GM23338 (cell line): Measurements from ENCODE around the gene PHLPP2. TPM values are rescaled to one million over a fixed set of nuclear protein-coding genes. Genes with fewer than 3 reads are reported as not detected.

Source experiments
- ATAC-seq: fragments of 200-7000 bp; cut with Tn5 transposase; 3 replicates; pipeline ENCODE4 v1.9.1; 2020
- DNase-seq: peaks from one replicate; pipeline ENCODE4 v3.0.0-alpha.2; 2015; ENCODE audit warnings: low spot score
- H2AFZ ChIP-seq: fragments of 200-600 bp; sonication (generic); 2 replicates; pipeline ENCODE4 v1.8.0; 2016; ENCODE audit warnings: antibody characterized with exemption, mild to moderate bottlenecking, moderate library complexity
- H3F3A ChIP-seq: fragments of 200-600 bp; sonication (generic); replicated peaks from 2 replicates; pipeline ENCODE4 v1.8.0; 2017; ENCODE audit warnings: antibody characterized with exemption, mixed run types, low read depth
- H3K27ac ChIP-seq: fragments of 200-600 bp; sonication (generic); 2 replicates; pipeline ENCODE4 v1.6.1; 2016; ENCODE audit warnings: low read depth
- H3K27me3 ChIP-seq: fragments of 200-600 bp; sonication (generic); 2 replicates; pipeline ENCODE4 v1.8.0; 2016; ENCODE audit warnings: mild to moderate bottlenecking, mixed run types, moderate library complexity; ENCODE audit not compliant: insufficient read depth
- H3K36me3 ChIP-seq: fragments of 200-600 bp; sonication (generic); 2 replicates; pipeline ENCODE4 v1.8.0; 2016; ENCODE audit warnings: mild to moderate bottlenecking; ENCODE audit not compliant: insufficient read depth
- H3K4me1 ChIP-seq: fragments of 200-600 bp; sonication (generic); 2 replicates; pipeline ENCODE4 v1.8.0; 2016; ENCODE audit warnings: mild to moderate bottlenecking, moderate library complexity; ENCODE audit not compliant: insufficient read depth
- H3K4me2 ChIP-seq: fragments of 200-600 bp; sonication (generic); 2 replicates; pipeline ENCODE4 v1.7.1; 2017; ENCODE audit warnings: mixed run types
- H3K4me3 ChIP-seq: fragments of 200-600 bp; sonication (generic); 2 replicates; pipeline ENCODE4 v1.6.1; 2016; ENCODE audit warnings: mixed run types
- H3K79me2 ChIP-seq: fragments of 200-600 bp; sonication (generic); replicated peaks from 2 replicates; pipeline ENCODE4 v1.8.0; 2017; ENCODE audit warnings: mild to moderate bottlenecking; ENCODE audit not compliant: insufficient read depth
- H3K9me2 ChIP-seq: fragments of 200-600 bp; sonication (generic); 2 replicates; pipeline ENCODE4 v1.8.0; 2017; ENCODE audit not compliant: insufficient read depth
- H4K20me1 ChIP-seq: fragments of 200-600 bp; sonication (generic); replicated peaks from 2 replicates; pipeline ENCODE4 v1.8.0; 2017; ENCODE audit warnings: mild to moderate bottlenecking; ENCODE audit not compliant: insufficient read depth
- H3K27ac Mint-ChIP-seq: 2 replicates; pipeline ENCODE4 v1.8.0; 2020; ENCODE audit warnings: inconsistent platforms, mild to moderate bottlenecking, moderate library complexity, mixed read lengths
- H3K27me3 Mint-ChIP-seq: 3 replicates; pipeline ENCODE4 v1.8.0; 2022; ENCODE audit warnings: low read depth, mild to moderate bottlenecking, moderate library complexity, mixed read lengths, inconsistent platforms; ENCODE audit not compliant: insufficient read depth, poor library complexity
- H3K36me3 Mint-ChIP-seq: 3 replicates; pipeline ENCODE4 v1.8.0; 2021; ENCODE audit warnings: low read depth, mild to moderate bottlenecking, inconsistent platforms, moderate library complexity, mixed read lengths
- H3K4me1 Mint-ChIP-seq: 3 replicates; pipeline ENCODE4 v1.8.0; 2020; ENCODE audit warnings: mild to moderate bottlenecking, inconsistent platforms, mixed read lengths
- H3K4me3 Mint-ChIP-seq: 3 replicates; pipeline ENCODE4 v1.8.0; 2021; ENCODE audit warnings: moderate library complexity, mild to moderate bottlenecking, inconsistent platforms, mixed read lengths
- H3K9me3 Mint-ChIP-seq: 3 replicates; pipeline ENCODE4 v1.8.0; 2020; ENCODE audit warnings: moderate library complexity, mild to moderate bottlenecking, inconsistent platforms, mixed read lengths
- CREB1 ChIP-seq: fragments of 250-450 bp; sonication (Bioruptor Pico); IDR thresholded peaks from 2 replicates; pipeline ENCODE4 v1.5.0; 2020; ENCODE audit warnings: low read depth, mild to moderate bottlenecking, moderate library complexity
- CTCF ChIP-seq, 2 experiments: fragments of 200-600 bp in 1 of 2; sonication (generic) in 1 of 2; conservative IDR thresholded peaks; 2 replicates each; pipeline versions ENCODE4 v1.5.1 to v1.6.1; 2016 to 2017; ENCODE audit warnings: antibody characterized with exemption in 2 of 2, low read depth in 2 of 2, mild to moderate bottlenecking in 2 of 2, moderate library complexity in 1 of 2
- ETS1 ChIP-seq: IDR thresholded peaks from 2 replicates; pipeline ENCODE4 v1.6.1; 2016; ENCODE audit warnings: antibody characterized with exemption
- EZH2 ChIP-seq: fragments of 200-600 bp; sonication (generic); IDR thresholded peaks from one replicate; pipeline ENCODE4 v1.8.0; 2017; ENCODE audit warnings: antibody characterized with exemption, mild to moderate bottlenecking, low read depth; ENCODE audit not compliant: unreplicated experiment
- EZH2phosphoT487 ChIP-seq: fragments of 200-600 bp; sonication (generic); IDR thresholded peaks from one replicate; pipeline ENCODE4 v1.8.1; 2018; ENCODE audit warnings: antibody characterized with exemption; ENCODE audit not compliant: unreplicated experiment
- JUNB ChIP-seq: IDR thresholded peaks from one replicate; pipeline ENCODE4 v1.6.1; 2016; ENCODE audit warnings: antibody characterized with exemption; ENCODE audit not compliant: unreplicated experiment
- NANOG ChIP-seq: IDR thresholded peaks from 2 replicates; pipeline ENCODE4 v1.6.1; 2016; ENCODE audit warnings: antibody characterized with exemption, borderline replicate concordance
- POLR2AphosphoS5 ChIP-seq: IDR thresholded peaks from 2 replicates; pipeline ENCODE4 v1.6.1; 2016; ENCODE audit warnings: antibody characterized with exemption, low read depth
- REST ChIP-seq: IDR thresholded peaks from one replicate; pipeline ENCODE4 v1.6.1; 2018; ENCODE audit warnings: antibody characterized with exemption; ENCODE audit not compliant: unreplicated experiment
- STAT1 ChIP-seq: IDR thresholded peaks from one replicate; pipeline ENCODE4 v1.6.1; 2016; ENCODE audit warnings: antibody characterized with exemption; ENCODE audit not compliant: unreplicated experiment
- ZNF114 ChIP-seq: fragments of 250-450 bp; sonication (Bioruptor Pico); IDR thresholded peaks from 2 replicates; pipeline ENCODE4 v1.5.0; 2020; ENCODE audit warnings: mild to moderate bottlenecking, moderate library complexity
- ZNF331 ChIP-seq: fragments of 250-450 bp; sonication (Bioruptor Pico); IDR thresholded peaks from 2 replicates; pipeline ENCODE4 v1.5.0; 2020; ENCODE audit warnings: low read depth, mild to moderate bottlenecking, moderate library complexity
- ZNF462 ChIP-seq: fragments of 250-450 bp; sonication (Bioruptor Pico); IDR thresholded peaks from 2 replicates; pipeline ENCODE4 v1.5.0; 2020; ENCODE audit warnings: mild to moderate bottlenecking, moderate library complexity
- polyA plus RNA-seq: library from polyadenylated mRNA; unstranded; fragments of >200 nt; fragmentation: Nextera tagmentation; extraction: Ambion mirVana; gene quantifications from 2 replicates; pipeline ENCODE4 v1.2.1, GENCODE V29; 2016
- total RNA-seq: library from RNA; depleted of rRNA; stranded (reverse); fragments of >200 nt; shearing (Covaris generic); gene quantifications from 2 replicates; pipeline ENCODE4 v1.2.3, GENCODE V29; 2014

PHLPP2 gene
- total and polyA plus RNA-seq, 2 experiments from 2014 or later = 4.2 to 20.5 TPM

GRCh38 chr16:71666264-71666663, 58.2 kb downstream of the PHLPP2 start:
- peaks cover 2% of the 10 kb centered on the region for H3K27me3 Mint-ChIP-seq
- H3K4me3 Mint-ChIP-seq = no peak overlapping the region
- no peak overlapping the region for H3K27ac Mint-ChIP-seq
- Histone ChIP-seq H3K4me3 (no peak overlapping the region), H2AFZ (no peak overlapping the region), H3K9me2 (no peaks in the 10 kb centered on the region), H3K27ac (no peak overlapping the region), H4K20me1 (no peaks in the 10 kb centered on the region), H3K79me2 (no peaks in the 10 kb centered on the region), H3K4me2 (no peak overlapping the region), H3K27me3 (no peaks in the 10 kb centered on the region), H3K4me1 (no peaks in the 10 kb centered on the region), H3K36me3 (peaks cover 47% of the 10 kb centered on the region), H3F3A (no peaks in the 10 kb centered on the region)
- peaks cover 2% of the 10 kb centered on the region; the same call in 1 of the 3 replicates for H3K4me1 Mint-ChIP-seq
- H3K36me3 Mint-ChIP-seq = peaks cover 53% of the 10 kb centered on the region
- DNase-seq = no peak
- H3K9me3 Mint-ChIP-seq = no peaks in the 10 kb centered on the region
- ATAC-seq = no peak
- TF ChIP-seq REST = no peak
- no peak for TF ChIP-seq ZNF114 (CRISPR knock-in tag)
- no peak for TF ChIP-seq JUNB
- no peak for TF ChIP-seq CTCF (conservative IDR thresholded peaks at IDR 0.05; ENCODE audit: low read depth in 2 of 2)
- no peak for TF ChIP-seq ZNF462 (CRISPR knock-in tag)
- no peak for TF ChIP-seq POLR2AphosphoS5
- TF ChIP-seq EZH2phosphoT487 = no peak
- TF ChIP-seq ZNF331 (CRISPR knock-in tag) = no peak
- TF ChIP-seq EZH2 = no peak
- no peak for TF ChIP-seq STAT1
- TF ChIP-seq CREB1 = no peak
- no peak for TF ChIP-seq ETS1
- TF ChIP-seq NANOG = no peak
